ENCODE measurements around the gene LPAR5. TPM values are rescaled to one million over a fixed set of nuclear protein-coding genes. Genes with fewer than 3 reads are reported as not detected.

LPAR5 gene
- total and polyA plus RNA-seq, 12 donors, result 1.7 to 10.0 (median 4.1) TPM

DNA sequence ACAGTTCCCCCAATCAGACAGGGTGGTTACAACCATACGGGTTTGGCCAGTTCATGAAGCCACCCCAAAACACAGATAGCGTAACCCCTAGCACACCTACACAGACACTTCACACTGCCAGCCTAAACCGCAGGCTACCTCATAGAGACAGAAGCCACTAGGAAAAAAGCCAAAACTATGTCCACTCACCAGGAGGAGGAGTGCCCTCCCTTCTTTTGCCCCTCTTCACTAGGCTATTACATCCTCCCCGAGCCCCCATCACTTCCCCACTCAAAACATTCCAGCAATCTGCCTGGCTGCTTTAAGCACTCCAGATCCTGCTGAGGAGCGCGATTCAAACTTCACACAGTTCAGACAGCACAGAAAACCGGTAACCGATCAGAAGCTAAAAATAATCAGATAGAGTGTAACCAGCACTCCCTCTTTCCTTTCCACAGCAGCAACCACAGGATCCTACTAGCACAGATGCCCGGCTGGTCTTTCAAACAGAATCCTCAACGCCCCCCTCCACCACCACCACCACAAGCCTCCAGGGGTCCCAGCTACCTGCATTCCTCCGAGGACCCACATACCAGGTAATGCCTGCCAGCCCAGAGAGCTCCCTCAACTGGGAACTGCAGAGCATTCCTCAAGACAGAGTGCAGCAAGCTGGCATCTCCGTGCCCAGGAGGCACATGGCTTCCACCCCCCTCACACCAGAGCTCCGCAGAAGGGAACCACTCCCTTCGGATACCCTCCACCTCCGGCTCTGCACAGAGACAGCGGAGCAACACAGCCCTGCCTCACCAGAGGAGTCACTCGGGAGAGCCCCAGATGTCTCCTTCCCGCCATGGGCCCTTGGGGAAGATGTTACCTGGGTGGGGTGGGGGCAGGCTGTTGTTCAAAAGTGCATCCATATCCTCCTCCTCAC, 30.1 kb downstream of the LPAR5 start:
- Histone ChIP-seq H3K36me3 (peaks cover 3 to 45% (median 17%) of the 10 kb centered on the region in 9 donors), H3K9me3 (peaks cover 0 to 10% (median 0%) of the 10 kb centered on the region in 11 donors), H3K27me3 (no peaks in the 10 kb centered on the region), H3K4me1 (peaks cover 9 to 49% (median 41%) of the 10 kb centered on the region in 9 donors), H3K27ac (peak overlapping the region; percentile 89 to 100 (median 99)), H3K4me3 (peak overlapping the region; percentile 76 to 100 (median 97))
- peak in 1 of 2 donors; percentile 8 for DNase-seq
- ATAC-seq, result peak in 5 of 8 donors; percentile 0 to 4 (median 1)
- TF ChIP-seq, protein P1, sequence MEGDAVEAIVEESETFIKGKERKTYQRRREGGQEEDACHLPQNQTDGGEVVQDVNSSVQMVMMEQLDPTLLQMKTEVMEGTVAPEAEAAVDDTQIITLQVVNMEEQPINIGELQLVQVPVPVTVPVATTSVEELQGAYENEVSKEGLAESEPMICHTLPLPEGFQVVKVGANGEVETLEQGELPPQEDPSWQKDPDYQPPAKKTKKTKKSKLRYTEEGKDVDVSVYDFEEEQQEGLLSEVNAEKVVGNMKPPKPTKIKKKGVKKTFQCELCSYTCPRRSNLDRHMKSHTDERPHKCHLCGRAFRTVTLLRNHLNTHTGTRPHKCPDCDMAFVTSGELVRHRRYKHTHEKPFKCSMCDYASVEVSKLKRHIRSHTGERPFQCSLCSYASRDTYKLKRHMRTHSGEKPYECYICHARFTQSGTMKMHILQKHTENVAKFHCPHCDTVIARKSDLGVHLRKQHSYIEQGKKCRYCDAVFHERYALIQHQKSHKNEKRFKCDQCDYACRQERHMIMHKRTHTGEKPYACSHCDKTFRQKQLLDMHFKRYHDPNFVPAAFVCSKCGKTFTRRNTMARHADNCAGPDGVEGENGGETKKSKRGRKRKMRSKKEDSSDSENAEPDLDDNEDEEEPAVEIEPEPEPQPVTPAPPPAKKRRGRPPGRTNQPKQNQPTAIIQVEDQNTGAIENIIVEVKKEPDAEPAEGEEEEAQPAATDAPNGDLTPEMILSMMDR (IDR thresholded peaks at IDR 0.05), result no peak
- WGBS, 2 donors, result 5% methylated on average over 18 of the region's 18 CpGs
- intact Hi-C loops (cut with DNase I), result loop anchor here in 1 of 10 donors (5.0 kb wide), 1 partner anchor 57 kb away; the partner anchor contains the start of gene ING4

DNA sequence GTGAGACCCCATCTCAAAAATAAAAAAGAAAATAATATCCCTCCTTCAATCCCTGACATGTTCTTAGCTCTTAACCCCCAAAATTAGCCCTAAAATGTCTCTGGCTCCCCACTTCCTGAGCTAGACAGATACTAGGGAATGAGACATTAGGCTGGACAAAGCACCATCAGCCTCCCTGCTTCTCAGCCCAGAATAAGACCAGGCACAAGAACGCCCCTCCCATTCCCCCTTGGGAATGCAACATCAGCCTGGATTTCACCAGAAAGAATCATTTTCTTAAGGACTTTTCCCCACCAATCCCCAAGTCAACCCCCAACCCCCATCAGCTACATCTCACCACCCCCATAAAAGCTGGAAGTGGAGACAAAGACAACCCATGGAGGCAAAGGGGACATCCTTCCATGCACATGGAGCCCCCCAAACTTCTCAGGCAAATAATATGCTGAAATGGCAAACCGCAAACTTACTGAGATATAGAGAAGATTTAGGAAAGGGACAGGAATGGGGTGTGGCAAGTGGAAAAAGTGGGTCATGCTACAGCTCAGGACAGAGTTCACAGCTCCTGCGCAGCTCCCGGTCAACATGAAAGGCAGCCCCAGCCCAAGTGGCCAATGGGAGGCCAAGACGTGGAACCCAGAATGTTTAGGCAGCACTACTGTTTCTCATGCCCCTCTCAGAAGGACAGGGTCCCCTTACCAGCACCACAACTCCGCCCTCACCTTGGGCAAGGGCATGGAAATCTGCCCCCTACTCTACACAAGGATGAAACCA, 31.3 kb downstream of the LPAR5 start:
- WGBS, 2 donors, result 55 to 65% methylated on average over 6 of the region's 6 CpGs
- intact Hi-C loops (cut with DNase I), result loop anchor here in 5 of 10 donors (5.0 kb wide), 3 partner anchors 37 to 58 kb away; partner anchors contain the start of genes NOP2 (in 3 of the 5) and ING4 (in 1 of the 5)
- peak overlapping the region in 9 of 10 donors; percentile 19 to 100 (median 99) for H3K27ac ChIP-seq
- peak overlapping the region in 8 of 10 donors; percentile 96 to 100 (median 98) for H3K4me3 ChIP-seq
- H3K36me3 ChIP-seq, result peaks cover 7 to 57% (median 30%) of the 10 kb centered on the region in 9 donors
- ATAC-seq (no peak), DNase-seq (peak in 1 of 2 donors; percentile 11)
- TF ChIP-seq, protein P1 (IDR thresholded peaks at IDR 0.05), result no peak
- H3K9me3 ChIP-seq, result peaks cover 0 to 10% (median 0%) of the 10 kb centered on the region in 11 donors
- H3K4me1 ChIP-seq, result peaks cover 9 to 49% (median 41%) of the 10 kb centered on the region in 9 donors
- no peaks in the 10 kb centered on the region for H3K27me3 ChIP-seq

DNA sequence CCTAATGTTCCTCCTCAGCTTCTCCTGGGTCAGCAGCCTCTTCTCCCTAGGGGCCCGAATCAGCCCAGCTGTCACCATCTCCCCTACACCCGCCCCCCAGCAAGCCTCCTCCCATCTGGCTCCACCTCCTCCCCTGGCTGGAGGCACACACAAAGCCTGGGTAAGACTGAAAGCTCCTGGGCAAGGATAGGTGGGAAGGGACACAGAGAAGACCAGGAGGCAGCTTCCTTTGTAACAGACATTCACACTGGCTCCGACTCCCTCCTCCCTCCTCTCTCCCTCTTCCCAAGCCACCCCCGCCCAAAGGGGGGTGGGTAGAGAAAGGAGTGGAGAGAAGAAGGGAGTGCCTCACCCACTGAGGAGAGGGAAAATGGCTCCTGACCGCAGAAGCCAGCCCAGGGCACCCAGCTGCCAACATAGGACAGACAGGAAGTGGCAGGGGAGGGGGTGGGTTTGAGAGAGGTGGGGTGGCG, 32.6 kb downstream of the LPAR5 start:
- Histone ChIP-seq H3K9me3 (peaks cover 0 to under 1% (median 0%) of the 10 kb centered on the region in 11 donors), H3K36me3 (peaks cover 7 to 70% (median 43%) of the 10 kb centered on the region in 9 donors), H3K27ac (peak overlapping the region in 8 of 10 donors; percentile 9 to 100 (median 44)), H3K27me3 (no peaks in the 10 kb centered on the region), H3K4me1 (peaks cover 9 to 49% (median 41%) of the 10 kb centered on the region in 9 donors), H3K4me3 (peak overlapping the region in 7 of 10 donors; percentile 4 to 100 (median 28))
- peak; percentile 66 to 69 for DNase-seq
- intact Hi-C loops (cut with DNase I), result loop anchor here in 4 of 10 donors (5.0 kb wide), 2 partner anchors 36 to 41 kb away; partner anchors contain the start of gene NOP2 (in 3 of the 4)
- ATAC-seq, result peak in 2 of 8 donors; percentile 4 to 7
- WGBS, 2 donors, result 11 to 27% methylated on average over 6 of the region's 6 CpGs
- TF ChIP-seq, protein P1 (IDR thresholded peaks at IDR 0.05), result no peak
